HG02623 (cell line): ENCODE results near the gene ARHGAP8.

Experiments used
- ATAC-seq: cut with Tn5 transposase; IDR thresholded peaks from one replicate; pipeline ENCODE4 v1.9.1; 2021; ENCODE audit warnings: moderate library complexity; ENCODE audit not compliant: unreplicated experiment

Gene ARHGAP8

DNA sequence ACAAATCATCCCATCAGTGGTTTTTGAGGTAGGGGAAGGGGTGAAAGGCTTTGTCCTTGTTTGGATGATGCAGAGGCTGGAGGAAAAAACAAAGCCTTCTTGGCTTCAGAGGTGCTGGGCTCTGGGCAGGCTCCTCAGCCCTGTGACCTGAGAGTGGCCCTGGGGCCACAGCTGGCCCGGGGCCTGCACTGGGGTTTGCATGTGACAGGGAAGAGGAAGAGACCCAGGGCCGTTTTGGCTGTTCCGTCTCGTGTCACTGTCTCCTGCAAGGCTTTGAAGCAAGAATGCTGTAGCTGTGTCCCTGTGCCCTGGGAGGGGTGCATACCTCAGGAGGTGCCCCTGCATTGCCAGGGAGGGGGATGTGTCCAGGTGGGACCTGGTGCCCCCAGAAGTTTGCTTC, 12.6 kb downstream of the ARHGAP8 start:
- ATAC-seq = no peak

DNA sequence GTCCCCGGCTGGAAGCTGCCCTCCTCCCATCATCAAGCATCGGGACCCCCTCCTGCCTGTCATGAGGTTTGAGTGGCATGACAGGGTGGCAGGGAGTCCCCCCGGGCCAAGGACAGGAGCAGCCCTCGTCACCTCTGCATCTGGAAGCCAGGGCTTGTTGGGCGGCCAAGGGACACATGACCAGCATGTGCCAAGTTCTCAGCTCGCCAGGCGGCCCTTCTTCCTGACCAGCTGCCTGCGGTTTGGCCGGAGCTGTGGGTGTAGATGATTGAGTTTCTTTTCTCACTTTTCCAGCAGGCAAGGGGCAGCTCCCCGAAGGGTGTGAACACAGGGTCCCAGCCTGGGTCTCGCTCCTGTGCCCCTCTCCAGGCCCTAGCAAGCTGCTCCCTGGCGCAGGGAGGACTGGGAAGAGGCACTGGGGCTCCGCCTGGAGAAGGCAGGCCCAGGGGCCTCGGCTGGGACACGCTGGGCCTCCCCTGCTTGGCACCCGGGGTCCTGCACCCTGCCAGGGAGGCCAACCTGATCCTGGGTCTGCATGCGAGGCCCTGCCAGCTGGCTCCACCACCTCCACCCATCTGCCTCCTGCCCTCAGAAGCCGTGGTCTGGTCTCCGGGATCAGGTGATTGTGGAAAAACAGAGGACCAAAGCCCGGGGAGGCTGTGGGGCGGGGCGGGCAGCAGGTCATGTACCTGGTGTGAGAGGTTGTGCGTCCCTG, 13.4 kb downstream of the ARHGAP8 start:
- ATAC-seq = no peak

DNA sequence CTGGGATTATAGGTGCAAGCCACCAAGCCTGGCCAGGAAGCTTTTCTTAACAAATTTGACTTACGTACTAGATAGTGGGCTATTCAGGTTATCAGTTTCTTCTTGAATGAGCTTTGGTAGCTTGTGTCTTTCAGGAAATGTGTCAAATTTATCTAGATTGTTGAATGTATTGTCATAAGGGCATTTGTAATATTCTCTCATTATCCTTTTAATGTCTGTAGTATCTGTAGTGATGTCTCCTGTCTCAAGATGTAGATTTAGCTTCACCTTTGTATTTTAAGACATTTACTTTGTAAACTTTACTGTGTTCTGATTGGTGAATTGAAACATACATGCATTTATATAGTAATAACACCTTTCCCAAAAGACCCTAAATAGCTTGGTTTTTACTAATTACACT, 20.7 kb downstream of the ARHGAP8 start:
- no peak for ATAC-seq

DNA sequence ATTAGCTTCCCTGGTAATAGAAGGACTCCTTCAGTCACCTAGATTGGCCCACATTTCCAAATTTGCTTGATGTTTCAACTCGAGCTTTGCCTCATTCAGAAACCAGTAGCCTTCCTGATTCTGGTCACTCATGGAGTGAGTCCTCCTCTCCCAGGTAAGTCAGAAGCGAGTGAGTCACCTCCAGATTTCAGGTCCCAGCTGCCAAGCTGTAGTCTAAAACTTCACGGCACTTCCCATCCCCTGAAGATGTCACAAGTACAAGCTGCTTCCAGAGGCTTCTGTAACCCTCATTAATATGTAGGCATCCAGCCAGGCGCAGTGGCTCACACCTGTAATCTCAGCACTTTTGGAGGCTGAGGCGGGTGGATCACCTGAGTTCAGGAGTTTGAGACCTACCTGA, 23.5 kb downstream of the ARHGAP8 start:
- no peak for ATAC-seq

DNA sequence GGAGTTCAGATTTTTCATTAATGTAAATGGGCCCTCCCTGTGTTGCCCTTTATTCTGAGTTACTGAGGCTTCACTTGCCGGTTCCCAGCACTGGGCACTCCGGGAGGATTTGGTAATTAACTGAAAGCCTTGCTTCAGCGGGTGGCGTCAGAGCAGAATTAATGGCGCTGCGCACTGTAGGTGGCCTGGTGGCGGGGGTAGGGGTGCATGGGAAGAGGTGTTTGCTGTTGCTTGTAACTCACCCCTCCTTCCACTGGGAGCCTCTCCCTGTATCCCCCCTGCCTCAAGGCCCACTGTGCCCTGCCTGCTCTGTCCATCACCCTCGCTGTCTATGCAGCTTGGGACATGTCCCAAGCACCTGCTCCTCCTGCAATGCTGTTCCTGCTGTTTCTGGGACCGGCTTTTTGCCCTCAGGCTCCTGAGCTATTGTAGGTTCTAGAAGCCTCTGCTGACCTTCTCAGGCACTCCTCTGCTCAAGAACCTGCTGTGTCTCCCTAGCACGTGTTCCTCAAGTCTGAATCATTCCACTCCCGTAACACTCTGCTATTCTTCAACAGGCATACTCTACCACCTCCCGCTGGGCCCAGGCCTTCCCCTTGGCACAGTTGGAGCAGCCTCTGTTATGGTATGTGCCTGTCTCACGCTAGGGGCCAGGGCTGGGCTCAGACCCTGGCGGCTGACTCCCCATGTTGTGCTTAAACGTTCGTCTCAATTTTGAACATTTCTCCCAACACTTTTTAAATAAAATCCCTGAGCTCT, 24.4 kb downstream of the ARHGAP8 start:
- no peak for ATAC-seq

DNA sequence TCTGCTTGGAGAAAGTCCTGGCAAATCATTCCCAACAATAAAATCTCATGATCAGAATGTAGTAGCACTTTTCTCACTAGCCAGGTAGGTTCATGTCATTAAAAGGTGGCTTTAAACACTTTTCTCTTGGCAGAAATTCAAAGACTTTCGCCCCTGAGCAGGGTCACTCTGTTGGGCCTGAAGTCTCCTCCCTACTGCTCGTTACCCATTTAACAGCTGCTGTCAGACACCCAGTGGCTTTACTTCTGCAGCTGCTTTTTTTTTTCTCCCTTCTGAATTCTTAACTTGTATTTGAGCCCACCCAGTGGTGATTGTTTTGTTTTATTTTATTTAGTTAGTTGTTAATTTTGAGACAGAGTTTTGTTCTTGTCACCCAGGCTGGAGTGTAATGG, 25.0 kb downstream of the ARHGAP8 start:
- ATAC-seq = no peak

DNA sequence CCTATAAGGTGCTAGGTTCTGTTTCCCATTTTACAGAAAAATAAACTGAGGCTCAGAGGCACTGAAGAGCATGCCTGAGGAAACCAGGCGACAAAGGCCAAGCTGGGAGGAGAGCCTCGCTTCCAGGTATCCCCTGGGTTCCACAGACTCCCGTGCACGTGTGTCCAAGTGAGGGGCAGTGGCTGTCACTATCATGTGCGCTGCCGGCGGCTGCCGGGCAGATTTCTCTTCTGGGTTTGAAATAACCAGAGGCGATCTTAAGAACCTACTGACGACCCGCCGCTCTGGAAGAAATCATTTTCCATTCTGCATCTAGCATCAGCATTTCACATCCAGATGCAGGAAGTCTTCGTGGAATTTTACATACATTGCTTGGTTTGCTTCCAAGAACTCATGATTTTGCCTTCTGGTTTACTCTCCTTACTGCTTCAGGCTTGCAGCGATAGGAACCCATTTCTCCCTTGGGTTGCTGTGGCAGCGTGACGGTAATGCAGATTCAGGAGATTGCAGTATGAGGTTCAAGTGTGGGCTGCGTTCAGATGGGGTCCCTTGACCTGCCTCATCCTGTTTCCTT, 28.6 kb downstream of the ARHGAP8 start:
- ATAC-seq = no peak

DNA sequence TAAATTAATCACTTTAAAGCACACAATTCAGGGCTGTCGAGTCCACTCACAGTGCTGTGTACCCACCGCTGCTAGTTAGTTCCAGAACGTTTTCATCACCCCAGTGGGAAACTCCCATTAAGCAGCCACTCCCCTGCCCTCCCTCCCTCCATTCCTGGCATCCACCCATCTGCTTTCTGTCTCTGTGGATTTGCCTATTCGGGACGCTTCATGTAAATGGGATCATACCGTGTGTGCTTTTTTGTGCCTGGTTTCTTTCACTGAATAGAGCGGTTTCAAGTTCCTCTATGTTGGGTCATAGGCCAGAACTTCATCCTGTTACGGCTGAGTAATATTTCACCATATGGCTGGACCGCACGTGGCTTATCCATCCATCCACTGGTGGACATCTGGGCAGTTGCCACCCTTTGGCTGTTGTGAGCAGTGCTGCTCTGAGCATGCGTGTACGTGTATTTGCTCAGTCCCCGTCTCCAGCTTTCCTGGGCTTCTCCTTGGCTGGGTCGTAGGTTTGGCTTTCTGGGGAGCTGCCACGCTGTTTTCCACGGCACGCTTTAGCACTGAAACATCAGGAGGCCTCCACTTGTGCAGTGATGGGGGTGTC, 30.1 kb downstream of the ARHGAP8 start:
- ATAC-seq = no peak

DNA sequence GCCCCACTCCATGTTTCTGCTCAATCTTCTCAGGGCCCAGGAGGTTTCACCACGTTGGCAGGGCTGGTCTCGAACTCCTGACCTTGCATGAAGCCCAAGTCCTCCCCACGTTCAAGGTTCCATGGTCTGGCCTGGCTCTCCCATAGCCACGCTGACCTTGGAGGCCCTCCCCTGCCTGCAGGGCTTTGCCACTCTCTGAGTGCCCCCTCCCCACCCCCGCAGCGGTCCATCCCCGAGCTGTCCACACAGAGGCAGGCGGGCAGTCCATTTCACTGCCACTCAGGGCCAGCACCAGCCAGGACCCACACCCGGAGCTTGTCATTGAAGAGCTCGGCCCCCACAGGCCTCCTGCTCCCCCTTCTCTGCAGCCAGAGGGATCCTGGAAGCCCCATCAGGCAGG, 30.7 kb downstream of the ARHGAP8 start:
- ATAC-seq = no peak

DNA sequence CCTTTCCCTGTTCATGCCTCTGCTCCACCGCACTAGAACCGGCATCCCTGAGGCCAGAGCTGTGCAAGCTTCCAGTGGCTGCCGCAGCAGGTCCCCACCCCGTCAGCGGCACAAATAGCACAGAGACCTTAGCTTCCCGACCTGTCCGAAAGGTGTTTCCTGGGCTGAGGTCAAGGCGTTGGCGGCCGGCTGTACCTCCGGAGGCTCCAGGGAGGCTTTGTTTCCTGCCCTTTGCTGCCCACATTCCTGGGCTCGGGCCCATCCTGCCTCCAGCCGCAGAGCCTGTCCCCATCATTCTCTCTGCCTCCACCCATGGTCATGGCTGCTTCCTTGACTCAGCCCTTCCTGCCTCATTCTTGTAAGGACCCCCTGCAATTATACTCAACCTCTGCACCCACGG, 31.2 kb downstream of the ARHGAP8 start:
- no peak for ATAC-seq

DNA sequence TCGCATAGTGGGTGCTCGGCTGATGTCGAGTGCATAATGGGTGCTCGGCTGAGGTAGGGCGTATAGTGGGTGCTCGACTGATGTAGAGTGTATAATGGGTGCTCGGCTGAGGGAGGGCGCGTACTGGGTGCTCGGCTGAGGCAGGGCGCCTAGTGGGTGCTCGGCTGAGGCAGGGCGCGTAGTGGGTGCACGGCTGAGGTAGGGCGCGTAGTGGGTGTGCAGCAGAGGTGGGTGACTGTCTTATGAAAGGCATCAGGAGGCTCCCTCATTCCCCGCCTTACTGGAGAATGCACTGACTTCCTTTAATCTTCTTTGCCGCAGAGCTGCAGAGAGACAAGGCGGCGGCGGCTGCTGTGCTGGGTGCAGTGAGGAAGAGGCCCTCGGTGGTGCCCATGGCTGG, 33.8 kb downstream of the ARHGAP8 start:
- no peak for ATAC-seq

DNA sequence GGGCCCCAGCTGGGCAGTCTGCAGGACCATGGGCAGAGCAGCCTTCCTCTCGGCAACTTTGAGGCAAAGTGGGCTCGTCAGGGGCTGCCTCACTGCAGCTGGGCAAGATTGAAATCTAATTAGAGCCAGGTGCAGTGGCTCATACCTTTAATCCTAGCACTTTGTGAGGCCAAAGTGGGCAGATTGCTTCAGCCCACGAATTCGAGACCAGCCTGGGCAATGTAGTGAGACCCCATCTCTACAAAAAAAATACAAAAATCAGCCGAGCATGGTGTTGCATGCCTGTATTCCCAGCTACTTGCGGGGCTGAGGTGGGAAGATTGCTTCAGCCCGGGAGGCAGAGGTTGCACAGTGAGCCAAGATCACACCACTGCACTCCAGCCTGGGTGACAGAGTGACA, 34.2 kb downstream of the ARHGAP8 start:
- no peak for ATAC-seq

DNA sequence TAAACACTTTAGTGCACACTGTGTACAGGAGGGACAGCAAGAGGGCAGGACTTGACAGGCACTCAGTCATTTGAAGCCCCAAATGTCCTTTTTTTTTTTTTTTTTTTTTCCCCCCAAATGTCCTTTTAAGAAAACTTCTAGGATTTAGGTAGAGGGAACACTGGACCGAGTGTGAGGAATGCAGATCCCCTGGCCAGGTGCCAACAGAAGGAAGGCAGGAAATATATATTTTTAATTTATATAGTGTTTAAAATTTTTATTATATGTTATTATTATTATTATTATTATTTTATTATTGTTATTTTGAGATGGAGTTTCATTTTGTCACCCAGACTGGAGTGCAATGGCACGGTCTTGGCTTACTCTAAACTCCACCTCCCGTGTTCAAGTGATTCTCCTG, 35.5 kb downstream of the ARHGAP8 start:
- no peak for ATAC-seq

DNA sequence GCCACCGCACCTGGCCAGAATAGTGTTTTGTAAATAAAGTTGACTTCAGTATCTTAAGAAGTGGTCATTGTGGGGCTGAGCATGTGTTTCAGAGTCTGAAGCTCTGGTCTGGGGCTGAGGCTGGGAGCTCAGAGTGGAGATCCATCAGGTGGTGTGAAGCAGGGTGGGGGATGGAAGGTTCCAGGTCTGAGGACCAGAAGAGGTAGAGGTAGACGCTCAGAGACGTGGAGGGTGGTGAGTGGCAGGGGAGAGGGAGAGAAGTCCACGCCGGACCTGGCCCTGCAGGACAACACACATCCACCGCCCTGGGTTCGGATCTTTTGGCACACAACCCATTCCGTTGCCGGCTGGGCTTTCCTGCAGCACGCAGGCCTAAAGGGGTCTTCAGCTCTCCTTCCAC, 40.7 kb downstream of the ARHGAP8 start:
- no peak for ATAC-seq

DNA sequence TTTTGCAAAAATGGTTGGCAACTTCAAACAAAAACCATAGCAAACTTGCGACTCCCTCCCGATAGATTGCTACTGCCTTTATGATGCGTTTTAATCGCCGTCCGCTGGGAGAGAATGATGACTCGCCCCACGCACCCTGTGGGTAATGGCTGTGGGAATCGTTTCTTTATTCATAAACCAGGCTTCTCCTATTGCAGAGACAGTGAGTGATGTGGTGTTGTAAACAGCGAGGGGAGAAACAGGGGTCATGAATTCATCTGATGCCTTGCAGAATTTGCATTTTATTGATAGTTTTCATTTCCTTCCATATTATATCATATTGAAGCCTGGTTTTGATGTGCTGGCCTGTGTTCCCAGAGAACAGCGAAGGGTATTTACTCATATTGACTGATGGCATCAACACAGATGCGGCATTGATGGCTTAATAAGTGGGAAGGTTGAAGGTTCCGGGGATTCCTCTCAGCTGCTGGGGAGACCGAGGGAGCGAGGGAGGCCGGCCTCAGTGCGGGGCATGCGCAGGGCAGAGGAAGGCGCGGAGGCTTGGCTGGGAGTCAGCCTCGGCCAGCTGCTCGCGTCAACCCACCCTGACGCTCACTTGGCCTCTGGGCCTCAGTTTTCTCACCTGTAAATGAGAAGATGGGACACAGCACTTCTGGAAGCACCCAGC, 41.3 kb downstream of the ARHGAP8 start:
- no peak for ATAC-seq

DNA sequence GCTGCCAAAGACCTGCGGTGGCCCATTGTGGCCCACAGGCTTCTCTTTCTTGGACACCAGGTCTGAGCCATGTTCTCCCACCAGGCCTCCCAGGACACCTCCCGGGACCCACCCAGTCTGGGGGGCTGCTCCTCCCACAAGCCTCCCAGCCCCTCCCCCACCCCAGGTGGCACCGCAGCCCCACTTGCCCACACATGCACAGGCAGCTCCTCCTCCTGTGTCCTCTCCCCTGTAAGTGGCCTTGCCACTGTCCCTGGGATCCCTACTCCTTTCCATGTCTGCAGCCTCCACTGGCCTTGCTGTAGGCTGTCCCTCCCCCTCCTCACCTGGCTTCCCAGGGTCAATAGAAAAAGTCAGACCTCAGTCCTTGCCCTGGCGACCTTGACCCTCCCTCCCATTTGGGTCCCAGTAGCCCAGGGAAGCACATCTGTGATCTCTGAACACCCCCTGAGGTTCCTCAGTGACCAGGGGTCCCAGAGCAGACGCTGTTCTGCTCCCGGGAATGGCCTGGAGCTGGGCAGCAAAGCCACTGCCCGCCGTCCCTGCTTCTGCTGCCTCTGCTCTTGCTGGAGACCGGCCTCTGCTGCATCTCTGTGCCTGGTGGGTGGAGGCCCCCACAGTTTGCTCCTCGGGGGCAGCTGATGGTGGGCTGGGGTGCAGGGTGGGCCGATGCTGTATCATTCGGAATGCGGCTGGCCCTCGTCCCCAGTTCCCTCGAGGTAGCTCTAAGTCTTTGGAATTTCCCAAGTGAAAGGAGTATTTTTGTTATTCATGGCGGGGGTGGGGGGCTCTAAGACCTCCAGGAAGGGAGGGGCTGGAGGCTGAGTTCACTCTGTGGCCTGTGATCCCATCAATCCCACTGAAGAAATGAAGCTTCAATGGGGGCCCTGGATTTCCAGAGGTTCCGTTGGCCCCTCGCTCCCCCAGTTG, 43.6 kb downstream of the ARHGAP8 start:
- ATAC-seq = no peak

DNA sequence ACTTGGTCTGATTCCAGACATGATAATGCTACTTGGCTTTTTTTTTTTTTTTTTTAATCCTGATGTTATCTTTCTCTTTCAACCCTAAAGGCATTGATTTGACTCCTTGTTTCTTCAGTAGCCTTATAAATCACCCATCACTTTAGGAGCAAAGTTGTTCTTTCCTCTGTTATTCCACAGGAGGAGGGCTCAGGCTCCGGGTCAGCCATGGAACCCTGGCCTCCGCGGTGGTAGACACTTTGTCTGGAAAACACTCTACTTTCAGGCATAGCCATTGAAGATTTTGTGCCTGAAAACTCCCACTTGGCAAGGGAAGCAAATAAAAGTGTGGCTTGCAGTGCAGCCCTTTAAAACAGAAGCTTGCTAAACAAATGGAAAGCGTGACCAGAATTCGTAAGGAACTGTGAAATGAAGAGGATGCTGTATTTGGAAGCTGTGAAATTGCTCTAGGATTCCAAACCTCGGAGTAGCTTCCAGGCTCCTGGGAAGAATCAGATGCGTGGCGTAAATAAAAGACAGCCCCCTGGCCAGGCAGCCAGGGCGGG, 44.9 kb downstream of the ARHGAP8 start:
- ATAC-seq = no peak

DNA sequence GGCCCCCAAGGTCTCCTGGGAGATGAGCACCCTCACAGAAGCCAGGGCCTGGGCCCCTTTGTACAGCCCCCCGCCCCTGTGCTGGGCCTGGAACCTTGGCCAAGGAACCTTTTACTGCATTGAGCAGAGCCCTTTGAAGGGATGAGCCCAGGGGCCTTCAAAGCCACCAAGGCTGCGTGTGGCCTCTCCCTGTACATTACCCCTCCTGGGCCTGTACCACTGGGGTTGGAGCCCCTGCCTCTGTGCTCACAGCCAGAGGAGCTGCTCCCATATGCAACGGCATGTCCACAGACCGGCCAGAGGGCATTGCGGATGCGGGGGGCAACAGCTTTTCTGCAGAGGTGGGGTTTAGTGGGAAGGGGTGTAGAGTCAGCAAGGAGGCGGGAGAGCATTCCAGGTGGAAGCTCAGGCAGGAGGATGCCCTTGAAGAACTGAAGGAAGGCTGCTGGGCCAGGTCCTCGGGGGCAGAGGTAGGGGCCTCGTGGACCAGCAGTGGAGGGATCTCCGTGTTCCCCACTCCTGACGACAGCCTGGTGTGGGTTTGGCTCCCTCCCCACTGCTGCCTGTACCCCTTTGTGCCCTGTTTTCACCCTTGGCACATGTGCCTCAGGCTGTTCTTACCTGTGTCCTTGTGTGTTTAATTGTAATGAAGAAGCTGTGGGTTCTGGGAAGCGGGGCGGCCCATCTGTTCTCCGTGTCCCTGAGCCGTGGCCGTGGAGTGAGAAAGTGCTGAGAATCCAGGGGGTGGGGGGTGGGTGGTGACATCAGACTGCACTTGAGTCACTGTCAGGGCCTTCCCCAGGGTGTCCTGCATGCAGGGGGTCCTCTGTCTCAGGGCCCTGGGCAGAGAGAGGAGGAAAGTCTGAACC, 46.9 kb downstream of the ARHGAP8 start:
- ATAC-seq = no peak
